Measurements from ENCODE around the gene SLC6A16. TPM values are rescaled to one million over a fixed set of nuclear protein-coding genes. Genes with fewer than 3 reads are reported as not detected.
A peak's percentile ranks its signal among the peaks of the same experiment; 100 is the strongest.
"Not testable (repeated sequence)": the region's sequence is repeated elsewhere in the genome, so short reads cannot be mapped to it uniquely, and the experiment has no call there.

SLC6A16 gene
- total RNA-seq, 1 donor from 2014 or later, result 0.17 TPM

GRCh38 chr19:49290517-49290916 lies 34.5 kb downstream of the SLC6A16 start:
- DNase-seq (ENCODE audit: low read depth), result no peak
- H3K36me3 ChIP-seq (ENCODE audit: control insufficient read depth, insufficient read depth, low read length), result no peaks in the 10 kb centered on the region
- no peak overlapping the region for H3K4me3 ChIP-seq (ENCODE audit: low read depth, low read length)
- no peaks in the 10 kb centered on the region for H3K27me3 ChIP-seq (ENCODE audit: control insufficient read depth, insufficient read depth, low read length)
- TF ChIP-seq, protein P1, sequence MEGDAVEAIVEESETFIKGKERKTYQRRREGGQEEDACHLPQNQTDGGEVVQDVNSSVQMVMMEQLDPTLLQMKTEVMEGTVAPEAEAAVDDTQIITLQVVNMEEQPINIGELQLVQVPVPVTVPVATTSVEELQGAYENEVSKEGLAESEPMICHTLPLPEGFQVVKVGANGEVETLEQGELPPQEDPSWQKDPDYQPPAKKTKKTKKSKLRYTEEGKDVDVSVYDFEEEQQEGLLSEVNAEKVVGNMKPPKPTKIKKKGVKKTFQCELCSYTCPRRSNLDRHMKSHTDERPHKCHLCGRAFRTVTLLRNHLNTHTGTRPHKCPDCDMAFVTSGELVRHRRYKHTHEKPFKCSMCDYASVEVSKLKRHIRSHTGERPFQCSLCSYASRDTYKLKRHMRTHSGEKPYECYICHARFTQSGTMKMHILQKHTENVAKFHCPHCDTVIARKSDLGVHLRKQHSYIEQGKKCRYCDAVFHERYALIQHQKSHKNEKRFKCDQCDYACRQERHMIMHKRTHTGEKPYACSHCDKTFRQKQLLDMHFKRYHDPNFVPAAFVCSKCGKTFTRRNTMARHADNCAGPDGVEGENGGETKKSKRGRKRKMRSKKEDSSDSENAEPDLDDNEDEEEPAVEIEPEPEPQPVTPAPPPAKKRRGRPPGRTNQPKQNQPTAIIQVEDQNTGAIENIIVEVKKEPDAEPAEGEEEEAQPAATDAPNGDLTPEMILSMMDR (IDR thresholded peaks at IDR 0.05; ENCODE audit: insufficient read depth, low read length, poor library complexity, severe bottlenecking), result no peak

GRCh38 chr19:49289286-49289685 lies 35.7 kb downstream of the SLC6A16 start:
- not testable (repeated sequence) for H3K27me3 ChIP-seq (ENCODE audit: control insufficient read depth, insufficient read depth, low read length); H3K4me3 ChIP-seq (ENCODE audit: low read depth, low read length); DNase-seq (ENCODE audit: low read depth); H3K36me3 ChIP-seq (ENCODE audit: control insufficient read depth, insufficient read depth, low read length)

- not testable (repeated sequence) for H3K27me3 ChIP-seq (ENCODE audit: control insufficient read depth, insufficient read depth, low read length); DNase-seq (ENCODE audit: low read depth); H3K36me3 ChIP-seq (ENCODE audit: control insufficient read depth, insufficient read depth, low read length); H3K4me3 ChIP-seq (ENCODE audit: low read depth, low read length)
Observed at GRCh38 chr19:49288205-49288604, 36.8 kb downstream of the SLC6A16 start.

- no peak overlapping the region for H3K4me3 ChIP-seq (ENCODE audit: low read depth, low read length)
Observed at GRCh38 chr19:49287141-49287770, 37.7 kb downstream of the SLC6A16 start.

DNA sequence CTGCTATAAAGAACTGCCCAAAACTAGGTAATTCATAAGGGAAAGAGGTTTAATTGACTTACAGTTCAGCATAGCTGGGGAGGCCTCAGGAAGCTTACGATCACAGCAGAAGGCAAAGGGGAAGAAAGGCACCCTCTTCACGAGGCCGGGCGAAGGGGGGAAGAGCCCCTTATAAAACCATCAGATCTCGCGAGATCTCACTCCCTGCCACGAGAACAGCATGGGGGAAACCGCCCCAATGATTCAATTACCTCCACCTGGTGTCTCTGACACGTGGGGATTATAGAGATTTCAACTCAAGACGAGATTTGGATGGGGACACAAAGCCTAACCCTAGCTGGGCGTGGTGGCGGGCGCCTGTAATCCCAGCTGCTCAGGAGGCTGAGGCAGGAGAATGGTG lies 42.8 kb downstream of the SLC6A16 start:
- Histone ChIP-seq H3K27me3 (ENCODE audit: control insufficient read depth, insufficient read depth, low read length) (no peaks in the 10 kb centered on the region), H3K36me3 (ENCODE audit: control insufficient read depth, insufficient read depth, low read length) (no peaks in the 10 kb centered on the region), H3K4me3 (ENCODE audit: low read depth, low read length) (no peak overlapping the region)
- no peak for DNase-seq (ENCODE audit: low read depth)
- TF ChIP-seq, protein P1 (IDR thresholded peaks at IDR 0.05; ENCODE audit: insufficient read depth, low read length, poor library complexity, severe bottlenecking), result no peak

More at GRCh38 chr19:49287141-49287770, 37.7 kb downstream of the SLC6A16 start:
- TF ChIP-seq, protein P1 (IDR thresholded peaks at IDR 0.05; ENCODE audit: insufficient read depth, low read length, poor library complexity, severe bottlenecking), result no peak
- no peaks in the 10 kb centered on the region for H3K27me3 ChIP-seq (ENCODE audit: control insufficient read depth, insufficient read depth, low read length)
- H3K36me3 ChIP-seq (ENCODE audit: control insufficient read depth, insufficient read depth, low read length), result no peaks in the 10 kb centered on the region
- DNase-seq (ENCODE audit: low read depth), result no peak

DNA sequence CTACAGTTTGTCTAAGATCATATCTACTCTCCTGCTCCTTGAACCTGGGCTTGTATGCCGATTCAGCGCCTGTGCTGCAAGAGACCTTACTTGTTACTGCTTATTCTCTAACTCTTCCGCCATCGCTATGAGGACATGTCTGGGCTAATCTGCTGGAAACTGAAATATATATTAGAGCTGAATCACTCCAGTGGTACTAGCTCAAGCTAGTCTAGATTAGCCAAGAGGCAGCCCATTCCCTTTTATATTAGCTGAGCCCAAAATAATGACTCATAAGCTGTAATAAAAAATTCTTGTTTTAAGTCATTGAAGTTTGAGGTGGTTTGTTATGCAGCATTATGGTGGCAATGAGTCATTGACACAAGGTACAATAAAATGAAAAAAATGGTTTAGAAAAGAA lies 52.8 kb downstream of the SLC6A16 start:
- Histone ChIP-seq H3K36me3 (ENCODE audit: control insufficient read depth, insufficient read depth, low read length) (no peaks in the 10 kb centered on the region), H3K4me3 (ENCODE audit: low read depth, low read length) (no peak overlapping the region), H3K27me3 (ENCODE audit: control insufficient read depth, insufficient read depth, low read length) (no peaks in the 10 kb centered on the region)
- TF ChIP-seq, protein P1 (IDR thresholded peaks at IDR 0.05; ENCODE audit: insufficient read depth, low read length, poor library complexity, severe bottlenecking), result no peak
- DNase-seq (ENCODE audit: low read depth), result peak; percentile 16

- TF ChIP-seq, protein P1 (IDR thresholded peaks at IDR 0.05; ENCODE audit: insufficient read depth, low read length, poor library complexity, severe bottlenecking), result no peak
- no peak overlapping the region for H3K4me3 ChIP-seq (ENCODE audit: low read depth, low read length)
- no peak for DNase-seq (ENCODE audit: low read depth)
- no peaks in the 10 kb centered on the region for H3K36me3 ChIP-seq (ENCODE audit: control insufficient read depth, insufficient read depth, low read length)
- H3K27me3 ChIP-seq (ENCODE audit: control insufficient read depth, insufficient read depth, low read length), result no peaks in the 10 kb centered on the region
Observed at GRCh38 chr19:49271080-49271753, 53.8 kb downstream of the SLC6A16 start.

All from kidney epithelial cell (primary cell).